Liver (tissue), 9 donors: ENCODE data around the gene SH3GL1. TPM values are rescaled to one million over a fixed set of nuclear protein-coding genes. Genes with fewer than 3 reads are reported as not detected.

ENCODE experiments used
- DNase-seq: peaks from one replicate; pipeline ENCODE4 v3.0.0-alpha.2; 2017; ENCODE audit warnings: low spot score
- H3K27ac ChIP-seq, 2 donors: one replicate each; pipeline ENCODE4 v1.7.0; 2013; ENCODE audit warnings: inconsistent platforms in 2 of 2, low read length in 2 of 2, control low read depth in 1 of 2, low read depth in 1 of 2, mild to moderate bottlenecking in 1 of 2
- H3K27me3 ChIP-seq, 4 donors: one replicate each; pipeline versions ENCODE4 v1.6.1 to v1.7.0; 2013; ENCODE audit warnings: low read length in 3 of 4, inconsistent platforms in 1 of 4, mild to moderate bottlenecking in 1 of 4, moderate library complexity in 1 of 4; ENCODE audit not compliant: control insufficient read depth in 4 of 4, insufficient read depth in 4 of 4
- H3K36me3 ChIP-seq, 4 donors: one replicate each; pipeline versions ENCODE4 v1.6.1 to v1.7.0; 2013; ENCODE audit warnings: low read length in 3 of 4, mild to moderate bottlenecking in 3 of 4, low read depth in 1 of 4, moderate library complexity in 1 of 4; ENCODE audit not compliant: control insufficient read depth in 4 of 4, insufficient read depth in 3 of 4
- H3K4me1 ChIP-seq, 4 donors: one replicate each; pipeline versions ENCODE4 v1.6.1 to v1.7.0; 2013; ENCODE audit warnings: low read length in 3 of 4, mild to moderate bottlenecking in 3 of 4, moderate library complexity in 1 of 4; ENCODE audit not compliant: control insufficient read depth in 4 of 4, insufficient read depth in 4 of 4
- H3K4me3 ChIP-seq, 3 donors: one replicate each; pipeline versions ENCODE4 v1.6.1 to v1.7.0; 2013; ENCODE audit warnings: low read length in 3 of 3, control low read depth in 1 of 3, low read depth in 1 of 3, mild to moderate bottlenecking in 1 of 3
- H3K9ac ChIP-seq, 2 donors: one replicate each; pipeline ENCODE4 v1.7.0; 2013; ENCODE audit warnings: low read length in 2 of 2, mild to moderate bottlenecking in 2 of 2, moderate library complexity in 2 of 2, control low read depth in 1 of 2, low read depth in 1 of 2
- H3K9me3 ChIP-seq, 4 donors: one replicate each; pipeline versions ENCODE4 v1.6.1 to v1.7.0; 2013; ENCODE audit warnings: low read length in 3 of 4; ENCODE audit not compliant: control insufficient read depth in 4 of 4
- ATF3 ChIP-seq: IDR thresholded peaks from 2 replicates; pipeline ENCODE4 v1.6.1; 2016; ENCODE audit warnings: antibody characterized with exemption
- EGR1 ChIP-seq, 2 donors: IDR thresholded peaks; 2 replicates each; pipeline ENCODE4 v1.6.1; 2016 to 2018; ENCODE audit warnings: antibody characterized with exemption in 2 of 2, low read depth in 2 of 2
- FOXA1 ChIP-seq: IDR thresholded peaks from 2 replicates; pipeline ENCODE4 v1.6.1; 2016; ENCODE audit warnings: antibody characterized with exemption
- FOXA2 ChIP-seq: IDR thresholded peaks from 2 replicates; pipeline ENCODE4 v1.6.1; 2016; ENCODE audit warnings: antibody characterized with exemption
- GABPA ChIP-seq, 2 donors: IDR thresholded peaks in 1 of 2; conservative IDR thresholded peaks in 1 of 2; 2 replicates each; pipeline ENCODE4 v1.6.1; 2016; ENCODE audit warnings: antibody characterized with exemption in 2 of 2, mild to moderate bottlenecking in 1 of 2, moderate library complexity in 1 of 2
- HNF4A ChIP-seq, 2 donors: conservative IDR thresholded peaks; 2 replicates each; pipeline ENCODE4 v1.6.1; 2016; ENCODE audit warnings: antibody characterized with exemption in 2 of 2, mild to moderate bottlenecking in 2 of 2
- HNF4G ChIP-seq: IDR thresholded peaks from 2 replicates; pipeline ENCODE4 v1.6.1; 2016; ENCODE audit warnings: antibody characterized with exemption
- JUND ChIP-seq, 2 donors: IDR thresholded peaks; 2 replicates each; pipeline ENCODE4 v1.6.1; 2016; ENCODE audit warnings: antibody characterized with exemption in 2 of 2
- MAX ChIP-seq: IDR thresholded peaks from 2 replicates; pipeline ENCODE4 v1.6.1; 2016; ENCODE audit warnings: antibody characterized with exemption
- NR2F2 ChIP-seq: IDR thresholded peaks from 2 replicates; pipeline ENCODE4 v1.6.1; 2016; ENCODE audit warnings: antibody characterized with exemption
- RAD21 ChIP-seq, 2 donors: IDR thresholded peaks; 2 replicates each; pipeline ENCODE4 v1.6.1; 2016; ENCODE audit warnings: antibody characterized with exemption in 2 of 2, mild to moderate bottlenecking in 2 of 2
- RXRA ChIP-seq, 2 donors: IDR thresholded peaks; 2 replicates each; pipeline ENCODE4 v1.6.1; 2017 to 2018; ENCODE audit warnings: antibody characterized with exemption in 2 of 2, mild to moderate bottlenecking in 1 of 2
- SP1 ChIP-seq: IDR thresholded peaks from 2 replicates; pipeline ENCODE4 v1.6.1; 2018; ENCODE audit warnings: antibody characterized with exemption, mild to moderate bottlenecking
- TAF1 ChIP-seq: conservative IDR thresholded peaks from 2 replicates; pipeline ENCODE4 v1.6.1; 2016; ENCODE audit warnings: antibody characterized with exemption, mild to moderate bottlenecking
- YY1 ChIP-seq: IDR thresholded peaks from 2 replicates; pipeline ENCODE4 v1.6.1; 2016; ENCODE audit warnings: antibody characterized with exemption, mild to moderate bottlenecking
- ZBTB33 ChIP-seq: IDR thresholded peaks from 2 replicates; pipeline ENCODE4 v1.6.1; 2016; ENCODE audit warnings: antibody characterized with exemption
- WGBS: extraction: QIAGEN DNeasy Blood & Tissue Kit; methylation state at CpG from one replicate; pipeline ENCODE4 v1.1.7; 2013; 5-methylcytosine and 5-hydroxymethylcytosine counted together
- polyA plus RNA-seq, 2 donors: library from polyadenylated mRNA; stranded (reverse) in 1 of 2; unstranded in 1 of 2; fragments of 200-250 nt in 1 of 2; fragments of >200 nt in 1 of 2; fragmentation: Nextera tagmentation in 1 of 2; extraction: Ambion mirVana in 1 of 2; gene quantifications; one replicate each; pipeline versions ENCODE4 v1.2.1 to v1.2.3, GENCODE V29; 2013 to 2015
- total RNA-seq, 2 donors: library from RNA; depleted of rRNA; stranded (reverse); fragments of >200 nt; gene quantifications; one replicate each; pipeline ENCODE4 v1.2.3, GENCODE V29; 2014
- TF ChIP-seq, protein P1 (sequence below): fragments of 150-350 bp; IDR thresholded peaks from 2 replicates; pipeline ENCODE4 v1.5.1; 2017; ENCODE audit warnings: improper control_type of control experiment, low read depth, low read length; ENCODE audit not compliant: missing input control
- TF ChIP-seq, protein P2 (sequence below): IDR thresholded peaks from 2 replicates; pipeline ENCODE4 v1.6.1; 2016; ENCODE audit warnings: antibody characterized with exemption, mild to moderate bottlenecking
- donor health status: healthy.
- donor health status: healthy.
- donor health status: healthy.
- donor health status: healthy.
- donor health status: healthy.

SH3GL1 gene
- total and polyA plus RNA-seq, 4 donors, result 16.5 to 27.8 (median 18.2) TPM

DNA sequence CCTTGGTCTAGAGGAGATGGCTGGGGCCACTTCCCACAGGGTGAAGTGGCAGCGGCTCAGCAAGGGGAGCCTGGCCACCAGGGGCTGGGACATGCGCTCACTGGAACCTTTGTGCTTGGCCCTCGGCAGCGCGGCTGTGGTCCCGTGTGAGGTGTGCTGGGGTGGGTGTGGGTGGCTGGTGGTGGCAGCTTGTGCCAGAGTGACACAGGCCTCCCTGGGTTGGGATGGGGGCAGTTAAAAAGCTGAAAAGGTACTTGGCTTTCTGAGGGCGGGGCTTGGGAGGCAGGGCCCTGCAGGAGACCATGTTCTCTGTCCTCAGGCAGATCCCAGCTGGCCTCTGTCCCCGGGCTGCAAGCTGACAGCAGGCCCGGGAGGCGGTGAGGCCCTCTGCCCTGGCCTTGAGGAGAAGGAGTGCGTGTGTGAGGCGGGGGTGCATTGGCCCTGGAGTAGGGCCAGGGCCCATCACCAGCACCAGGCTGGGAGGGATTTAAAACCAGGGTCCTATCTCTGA, 39.7 kb downstream of the SH3GL1 start:
- Histone ChIP-seq H3K27ac (no peak overlapping the region), H3K36me3 (peaks cover 4 to 62% (median 33%) of the 10 kb centered on the region in 4 donors), H3K9me3 (no peaks in the 10 kb centered on the region), H3K9ac (no peak overlapping the region), H3K27me3 (no peaks in the 10 kb centered on the region), H3K4me1 (peaks cover 0 to 4% (median 0%) of the 10 kb centered on the region in 4 donors), H3K4me3 (no peak overlapping the region)
- WGBS, result 57% methylated on average over 12 of the region's 12 CpGs
- DNase-seq, result peak; percentile 34
- TF ChIP-seq FOXA2 (no peak), ZBTB33 (no peak), FOXA1 (no peak), HNF4A (conservative IDR thresholded peaks at IDR 0.05) (no peak), NR2F2 (no peak), RAD21 (IDR thresholded peaks at IDR 0.05) (no peak), EGR1 (IDR thresholded peaks at IDR 0.05; ENCODE audit: low read depth in 2 of 2) (no peak), JUND (IDR thresholded peaks at IDR 0.05) (no peak), RXRA (IDR thresholded peaks at IDR 0.05) (no peak), YY1 (no peak), SP1 (no peak), ATF3 (no peak), HNF4G (no peak), GABPA (IDR thresholded peaks at IDR 0.05 in 1 of 2, conservative IDR thresholded peaks at IDR 0.05 in 1 of 2) (no peak), TAF1 (no peak), MAX (no peak)
- TF ChIP-seq, protein P1, sequence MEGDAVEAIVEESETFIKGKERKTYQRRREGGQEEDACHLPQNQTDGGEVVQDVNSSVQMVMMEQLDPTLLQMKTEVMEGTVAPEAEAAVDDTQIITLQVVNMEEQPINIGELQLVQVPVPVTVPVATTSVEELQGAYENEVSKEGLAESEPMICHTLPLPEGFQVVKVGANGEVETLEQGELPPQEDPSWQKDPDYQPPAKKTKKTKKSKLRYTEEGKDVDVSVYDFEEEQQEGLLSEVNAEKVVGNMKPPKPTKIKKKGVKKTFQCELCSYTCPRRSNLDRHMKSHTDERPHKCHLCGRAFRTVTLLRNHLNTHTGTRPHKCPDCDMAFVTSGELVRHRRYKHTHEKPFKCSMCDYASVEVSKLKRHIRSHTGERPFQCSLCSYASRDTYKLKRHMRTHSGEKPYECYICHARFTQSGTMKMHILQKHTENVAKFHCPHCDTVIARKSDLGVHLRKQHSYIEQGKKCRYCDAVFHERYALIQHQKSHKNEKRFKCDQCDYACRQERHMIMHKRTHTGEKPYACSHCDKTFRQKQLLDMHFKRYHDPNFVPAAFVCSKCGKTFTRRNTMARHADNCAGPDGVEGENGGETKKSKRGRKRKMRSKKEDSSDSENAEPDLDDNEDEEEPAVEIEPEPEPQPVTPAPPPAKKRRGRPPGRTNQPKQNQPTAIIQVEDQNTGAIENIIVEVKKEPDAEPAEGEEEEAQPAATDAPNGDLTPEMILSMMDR, result no peak
- TF ChIP-seq, protein P2, sequence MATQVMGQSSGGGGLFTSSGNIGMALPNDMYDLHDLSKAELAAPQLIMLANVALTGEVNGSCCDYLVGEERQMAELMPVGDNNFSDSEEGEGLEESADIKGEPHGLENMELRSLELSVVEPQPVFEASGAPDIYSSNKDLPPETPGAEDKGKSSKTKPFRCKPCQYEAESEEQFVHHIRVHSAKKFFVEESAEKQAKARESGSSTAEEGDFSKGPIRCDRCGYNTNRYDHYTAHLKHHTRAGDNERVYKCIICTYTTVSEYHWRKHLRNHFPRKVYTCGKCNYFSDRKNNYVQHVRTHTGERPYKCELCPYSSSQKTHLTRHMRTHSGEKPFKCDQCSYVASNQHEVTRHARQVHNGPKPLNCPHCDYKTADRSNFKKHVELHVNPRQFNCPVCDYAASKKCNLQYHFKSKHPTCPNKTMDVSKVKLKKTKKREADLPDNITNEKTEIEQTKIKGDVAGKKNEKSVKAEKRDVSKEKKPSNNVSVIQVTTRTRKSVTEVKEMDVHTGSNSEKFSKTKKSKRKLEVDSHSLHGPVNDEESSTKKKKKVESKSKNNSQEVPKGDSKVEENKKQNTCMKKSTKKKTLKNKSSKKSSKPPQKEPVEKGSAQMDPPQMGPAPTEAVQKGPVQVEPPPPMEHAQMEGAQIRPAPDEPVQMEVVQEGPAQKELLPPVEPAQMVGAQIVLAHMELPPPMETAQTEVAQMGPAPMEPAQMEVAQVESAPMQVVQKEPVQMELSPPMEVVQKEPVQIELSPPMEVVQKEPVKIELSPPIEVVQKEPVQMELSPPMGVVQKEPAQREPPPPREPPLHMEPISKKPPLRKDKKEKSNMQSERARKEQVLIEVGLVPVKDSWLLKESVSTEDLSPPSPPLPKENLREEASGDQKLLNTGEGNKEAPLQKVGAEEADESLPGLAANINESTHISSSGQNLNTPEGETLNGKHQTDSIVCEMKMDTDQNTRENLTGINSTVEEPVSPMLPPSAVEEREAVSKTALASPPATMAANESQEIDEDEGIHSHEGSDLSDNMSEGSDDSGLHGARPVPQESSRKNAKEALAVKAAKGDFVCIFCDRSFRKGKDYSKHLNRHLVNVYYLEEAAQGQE, result no peak
